ENCODE results near the gene ASIC1.

Gene ASIC1

DNA sequence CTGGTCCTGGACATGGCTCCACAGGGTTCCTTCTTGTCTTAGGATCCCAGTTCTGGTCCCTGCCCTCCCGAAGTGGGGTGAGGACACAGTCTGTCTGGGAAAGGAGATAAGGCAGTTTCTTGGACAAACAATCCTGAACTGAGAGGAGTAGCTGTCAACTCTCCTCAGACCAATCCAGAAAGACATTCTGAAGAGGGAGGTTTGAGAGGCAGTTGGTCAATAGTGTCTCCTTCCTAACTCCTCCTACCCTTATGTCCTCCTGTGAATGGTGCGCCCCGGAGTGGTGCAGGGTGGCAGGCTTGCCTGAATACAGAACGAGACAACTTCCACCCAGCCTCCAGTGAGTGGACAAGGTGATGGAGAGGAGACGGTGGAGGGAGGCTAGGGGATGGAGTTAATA is 15.4 kb upstream of the ASIC1 start:
- TF ChIP-seq USF1 (IDR thresholded peaks at IDR 0.05) (no peak), ZBTB7A (IDR thresholded peaks at IDR 0.05; ENCODE audit: low read depth) (no peak)

GRCh38 chr12:50042693-50043092 is 14.7 kb upstream of the ASIC1 start:
- no peak for TF ChIP-seq EGR1 (IDR thresholded peaks at IDR 0.05)
- no peak for TF ChIP-seq TCF12 (IDR thresholded peaks at IDR 0.05; ENCODE audit: low read depth)
- no peak for TF ChIP-seq ZBTB7A (IDR thresholded peaks at IDR 0.05; ENCODE audit: low read depth)
- TF ChIP-seq RAD21 (IDR thresholded peaks at IDR 0.05; ENCODE audit: low read depth): no peak
- no peak for TF ChIP-seq EP300 (IDR thresholded peaks at IDR 0.05; ENCODE audit: borderline replicate concordance)
- TF ChIP-seq USF1 (IDR thresholded peaks at IDR 0.05): no peak
- TF ChIP-seq TAF1 (IDR thresholded peaks at IDR 0.05; ENCODE audit: low read depth): no peak
- TF ChIP-seq FOXM1 (IDR thresholded peaks at IDR 0.05; ENCODE audit: borderline replicate concordance, low read depth): no peak
- TF ChIP-seq CEBPB (IDR thresholded peaks at IDR 0.05): no peak
- no peak for TF ChIP-seq NFIC (IDR thresholded peaks at IDR 0.05)
- TF ChIP-seq TEAD4 (IDR thresholded peaks at IDR 0.05): no peak
- TF ChIP-seq CREB1 (IDR thresholded peaks at IDR 0.05; ENCODE audit: low read depth): no peak

DNA sequence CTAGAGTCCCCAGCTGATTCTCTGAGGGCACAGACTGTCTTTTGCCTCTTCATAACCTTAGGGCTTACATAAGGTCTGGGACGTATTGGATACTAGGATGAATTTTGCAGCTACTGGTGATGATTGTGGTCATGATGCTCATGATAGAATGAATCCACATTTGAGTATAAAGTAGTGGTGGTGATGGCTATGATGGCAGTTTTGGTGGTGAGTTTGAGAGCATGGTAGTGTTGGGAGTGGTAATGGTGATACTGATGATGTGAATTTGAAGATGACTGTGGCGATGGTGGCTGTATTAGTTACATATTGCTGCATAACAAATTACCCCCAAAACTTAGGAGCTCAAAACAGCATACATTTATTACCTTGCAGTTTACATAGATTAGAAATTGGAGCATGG is 14.1 kb upstream of the ASIC1 start:
- TF ChIP-seq TAF1 (IDR thresholded peaks at IDR 0.05; ENCODE audit: low read depth): no peak
- TF ChIP-seq TEAD4 (IDR thresholded peaks at IDR 0.05): no peak
- no peak for TF ChIP-seq USF1 (IDR thresholded peaks at IDR 0.05)
- TF ChIP-seq NFIC (IDR thresholded peaks at IDR 0.05): no peak
- no peak for TF ChIP-seq EP300 (IDR thresholded peaks at IDR 0.05; ENCODE audit: borderline replicate concordance)
- no peak for TF ChIP-seq CREB1 (IDR thresholded peaks at IDR 0.05; ENCODE audit: low read depth)
- no peak for TF ChIP-seq FOXM1 (IDR thresholded peaks at IDR 0.05; ENCODE audit: borderline replicate concordance, low read depth)
- no peak for TF ChIP-seq RAD21 (IDR thresholded peaks at IDR 0.05; ENCODE audit: low read depth)
- no peak for TF ChIP-seq ZBTB7A (IDR thresholded peaks at IDR 0.05; ENCODE audit: low read depth)
- TF ChIP-seq, protein P1, sequence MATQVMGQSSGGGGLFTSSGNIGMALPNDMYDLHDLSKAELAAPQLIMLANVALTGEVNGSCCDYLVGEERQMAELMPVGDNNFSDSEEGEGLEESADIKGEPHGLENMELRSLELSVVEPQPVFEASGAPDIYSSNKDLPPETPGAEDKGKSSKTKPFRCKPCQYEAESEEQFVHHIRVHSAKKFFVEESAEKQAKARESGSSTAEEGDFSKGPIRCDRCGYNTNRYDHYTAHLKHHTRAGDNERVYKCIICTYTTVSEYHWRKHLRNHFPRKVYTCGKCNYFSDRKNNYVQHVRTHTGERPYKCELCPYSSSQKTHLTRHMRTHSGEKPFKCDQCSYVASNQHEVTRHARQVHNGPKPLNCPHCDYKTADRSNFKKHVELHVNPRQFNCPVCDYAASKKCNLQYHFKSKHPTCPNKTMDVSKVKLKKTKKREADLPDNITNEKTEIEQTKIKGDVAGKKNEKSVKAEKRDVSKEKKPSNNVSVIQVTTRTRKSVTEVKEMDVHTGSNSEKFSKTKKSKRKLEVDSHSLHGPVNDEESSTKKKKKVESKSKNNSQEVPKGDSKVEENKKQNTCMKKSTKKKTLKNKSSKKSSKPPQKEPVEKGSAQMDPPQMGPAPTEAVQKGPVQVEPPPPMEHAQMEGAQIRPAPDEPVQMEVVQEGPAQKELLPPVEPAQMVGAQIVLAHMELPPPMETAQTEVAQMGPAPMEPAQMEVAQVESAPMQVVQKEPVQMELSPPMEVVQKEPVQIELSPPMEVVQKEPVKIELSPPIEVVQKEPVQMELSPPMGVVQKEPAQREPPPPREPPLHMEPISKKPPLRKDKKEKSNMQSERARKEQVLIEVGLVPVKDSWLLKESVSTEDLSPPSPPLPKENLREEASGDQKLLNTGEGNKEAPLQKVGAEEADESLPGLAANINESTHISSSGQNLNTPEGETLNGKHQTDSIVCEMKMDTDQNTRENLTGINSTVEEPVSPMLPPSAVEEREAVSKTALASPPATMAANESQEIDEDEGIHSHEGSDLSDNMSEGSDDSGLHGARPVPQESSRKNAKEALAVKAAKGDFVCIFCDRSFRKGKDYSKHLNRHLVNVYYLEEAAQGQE (IDR thresholded peaks at IDR 0.05; ENCODE audit: low read depth): no peak
- TF ChIP-seq CEBPB (IDR thresholded peaks at IDR 0.05): no peak
- TF ChIP-seq, protein P2, sequence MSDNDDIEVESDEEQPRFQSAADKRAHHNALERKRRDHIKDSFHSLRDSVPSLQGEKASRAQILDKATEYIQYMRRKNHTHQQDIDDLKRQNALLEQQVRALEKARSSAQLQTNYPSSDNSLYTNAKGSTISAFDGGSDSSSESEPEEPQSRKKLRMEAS (IDR thresholded peaks at IDR 0.05): no peak

GRCh38 chr12:50043854-50044253 is 13.5 kb upstream of the ASIC1 start:
- TF ChIP-seq, protein P2 (IDR thresholded peaks at IDR 0.05): no peak
- TF ChIP-seq EP300 (IDR thresholded peaks at IDR 0.05; ENCODE audit: borderline replicate concordance) (no peak), EGR1 (IDR thresholded peaks at IDR 0.05) (no peak), TEAD4 (IDR thresholded peaks at IDR 0.05) (no peak), ZBTB7A (IDR thresholded peaks at IDR 0.05; ENCODE audit: low read depth) (no peak), YY1 (IDR thresholded peaks at IDR 0.05; ENCODE audit: low read depth) (no peak), CEBPB (IDR thresholded peaks at IDR 0.05) (no peak), TCF12 (IDR thresholded peaks at IDR 0.05; ENCODE audit: low read depth) (no peak), CREB1 (IDR thresholded peaks at IDR 0.05; ENCODE audit: low read depth) (no peak), USF1 (IDR thresholded peaks at IDR 0.05) (no peak), NFIC (IDR thresholded peaks at IDR 0.05) (no peak), RAD21 (IDR thresholded peaks at IDR 0.05; ENCODE audit: low read depth) (no peak), TAF1 (IDR thresholded peaks at IDR 0.05; ENCODE audit: low read depth) (no peak), FOXM1 (IDR thresholded peaks at IDR 0.05; ENCODE audit: borderline replicate concordance, low read depth) (no peak)
- TF ChIP-seq, protein P1 (IDR thresholded peaks at IDR 0.05; ENCODE audit: low read depth): no peak

GRCh38 chr12:50047693-50048250 is 9.6 kb upstream of the ASIC1 start:
- TF ChIP-seq USF1 (IDR thresholded peaks at IDR 0.05): no peak
- no peak for TF ChIP-seq TAF1 (IDR thresholded peaks at IDR 0.05; ENCODE audit: low read depth)
- TF ChIP-seq, protein P2 (IDR thresholded peaks at IDR 0.05): no peak
- TF ChIP-seq NFIC (IDR thresholded peaks at IDR 0.05): no peak
- no peak for TF ChIP-seq YY1 (IDR thresholded peaks at IDR 0.05; ENCODE audit: low read depth)
- no peak for TF ChIP-seq FOXM1 (IDR thresholded peaks at IDR 0.05; ENCODE audit: borderline replicate concordance, low read depth)
- TF ChIP-seq ZBTB7A (IDR thresholded peaks at IDR 0.05; ENCODE audit: low read depth): no peak
- no peak for TF ChIP-seq CREB1 (IDR thresholded peaks at IDR 0.05; ENCODE audit: low read depth)
- no peak for TF ChIP-seq EP300 (IDR thresholded peaks at IDR 0.05; ENCODE audit: borderline replicate concordance)
